ENCODE results near the gene LY6G5C.
A peak's percentile ranks its signal among the peaks of the same experiment; 100 is the strongest.

DNA sequence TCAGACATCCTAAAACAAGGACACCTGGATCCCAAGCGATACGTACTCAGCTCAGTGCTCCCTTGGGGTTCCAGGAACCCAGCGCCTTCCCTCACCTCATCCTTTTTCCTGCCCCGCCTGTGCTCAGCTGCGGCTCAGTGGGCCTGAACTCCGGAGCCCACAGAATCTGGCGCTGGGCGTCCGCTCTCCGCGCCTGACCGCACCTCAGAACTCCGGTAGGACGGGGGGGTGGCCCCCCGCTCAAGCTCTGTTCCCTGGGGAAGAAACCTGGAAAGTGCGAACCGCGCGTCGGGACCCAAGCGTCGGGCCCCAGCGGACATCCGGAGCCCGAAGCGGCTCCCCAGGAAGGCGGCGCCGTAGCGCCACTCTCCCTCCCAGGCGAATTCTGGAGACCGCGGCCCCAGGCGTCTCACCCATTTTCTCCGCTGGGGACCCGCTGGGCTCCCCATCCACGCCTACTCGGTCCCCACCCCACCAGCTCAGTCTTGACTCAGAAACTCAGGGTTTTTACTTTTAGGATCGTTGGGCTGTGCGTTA, 336 bp upstream of the LY6G5C start:
- TF ChIP-seq, protein P1, sequence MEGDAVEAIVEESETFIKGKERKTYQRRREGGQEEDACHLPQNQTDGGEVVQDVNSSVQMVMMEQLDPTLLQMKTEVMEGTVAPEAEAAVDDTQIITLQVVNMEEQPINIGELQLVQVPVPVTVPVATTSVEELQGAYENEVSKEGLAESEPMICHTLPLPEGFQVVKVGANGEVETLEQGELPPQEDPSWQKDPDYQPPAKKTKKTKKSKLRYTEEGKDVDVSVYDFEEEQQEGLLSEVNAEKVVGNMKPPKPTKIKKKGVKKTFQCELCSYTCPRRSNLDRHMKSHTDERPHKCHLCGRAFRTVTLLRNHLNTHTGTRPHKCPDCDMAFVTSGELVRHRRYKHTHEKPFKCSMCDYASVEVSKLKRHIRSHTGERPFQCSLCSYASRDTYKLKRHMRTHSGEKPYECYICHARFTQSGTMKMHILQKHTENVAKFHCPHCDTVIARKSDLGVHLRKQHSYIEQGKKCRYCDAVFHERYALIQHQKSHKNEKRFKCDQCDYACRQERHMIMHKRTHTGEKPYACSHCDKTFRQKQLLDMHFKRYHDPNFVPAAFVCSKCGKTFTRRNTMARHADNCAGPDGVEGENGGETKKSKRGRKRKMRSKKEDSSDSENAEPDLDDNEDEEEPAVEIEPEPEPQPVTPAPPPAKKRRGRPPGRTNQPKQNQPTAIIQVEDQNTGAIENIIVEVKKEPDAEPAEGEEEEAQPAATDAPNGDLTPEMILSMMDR (conservative IDR thresholded peaks at IDR 0.05 in 1 of 2, IDR thresholded peaks at IDR 0.05 in 1 of 2; ENCODE audit: low read depth in 1 of 2, low read length in 2 of 2), result peak in 1 of 2 donors; percentile 13
- TF ChIP-seq EZH2 (IDR thresholded peaks at IDR 0.05; ENCODE audit: low read length, missing control alignments), result no peak
